Mucosa of rectum (tissue), 2 donors: ENCODE data around the gene CDC123.
"Not testable (repeated sequence)": the region's sequence is repeated elsewhere in the genome, so short reads cannot be mapped to it uniquely, and the experiment has no call there.

Experiments used
- H3K27ac ChIP-seq, 2 donors: one replicate each; pipeline ENCODE4 v1.7.0; 2013; ENCODE audit warnings: inconsistent platforms in 2 of 2, low read depth in 2 of 2, low read length in 2 of 2
- H3K27me3 ChIP-seq, 2 donors: one replicate each; pipeline ENCODE4 v1.7.0; 2013; ENCODE audit warnings: low read length in 2 of 2; ENCODE audit not compliant: control insufficient read depth in 2 of 2, insufficient read depth in 2 of 2
- H3K36me3 ChIP-seq, 2 donors: one replicate each; pipeline ENCODE4 v1.7.0; 2013; ENCODE audit warnings: low read length in 2 of 2; ENCODE audit not compliant: control insufficient read depth in 2 of 2, insufficient read depth in 2 of 2
- H3K4me1 ChIP-seq, 2 donors: one replicate each; pipeline ENCODE4 v1.7.0; 2013; ENCODE audit warnings: low read length in 2 of 2, mild to moderate bottlenecking in 1 of 2; ENCODE audit not compliant: control insufficient read depth in 2 of 2, insufficient read depth in 2 of 2
- H3K4me3 ChIP-seq, 2 donors: one replicate each; pipeline ENCODE4 v1.7.0; 2013; ENCODE audit warnings: low read length in 2 of 2
- H3K9ac ChIP-seq, 2 donors: one replicate each; pipeline ENCODE4 v1.7.0; 2013; ENCODE audit warnings: low read length in 2 of 2, low read depth in 1 of 2, mild to moderate bottlenecking in 1 of 2
- H3K9me3 ChIP-seq, 2 donors: one replicate each; pipeline ENCODE4 v1.7.0; 2013; ENCODE audit warnings: low read length in 2 of 2; ENCODE audit not compliant: control insufficient read depth in 2 of 2
- donor health status: healthy.
- donor health status: Normal muscosa, but diverticular disease.

Gene CDC123

GRCh38 chr10:12269056-12269455 lies 73.1 kb downstream of the CDC123 start:
- Histone ChIP-seq H3K4me1 (peaks cover 10 to 14% of the 10 kb centered on the region in 2 donors), H3K27me3 (no peaks in the 10 kb centered on the region), H3K9ac (no peak overlapping the region), H3K4me3 (no peak overlapping the region), H3K27ac (no peak overlapping the region), H3K36me3 (no peaks in the 10 kb centered on the region), H3K9me3 (no peaks in the 10 kb centered on the region)

DNA sequence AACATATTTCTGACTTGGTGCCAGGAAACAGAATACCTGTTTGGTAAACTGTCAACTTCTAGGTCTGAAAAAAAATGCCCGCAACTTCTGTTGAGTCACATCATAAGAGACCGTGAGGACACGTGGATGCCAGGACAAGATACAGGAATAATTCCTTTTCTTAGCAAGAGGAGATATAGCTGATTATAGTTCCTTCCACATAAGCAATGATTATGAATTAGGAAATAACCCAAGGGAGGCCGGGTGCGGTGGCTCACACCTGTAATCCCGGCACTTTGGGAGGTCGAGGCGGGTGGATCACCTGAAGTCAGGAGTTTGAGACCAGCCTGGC lies 75.2 kb downstream of the CDC123 start:
- Histone ChIP-seq H3K9me3 (no peaks in the 10 kb centered on the region), H3K4me3 (no peak overlapping the region), H3K9ac (peak overlapping the region in 1 of 2 donors; percentile 28), H3K36me3 (no peaks in the 10 kb centered on the region), H3K4me1 (peaks cover 0 to 5% of the 10 kb centered on the region in 2 donors), H3K27ac (no peak overlapping the region), H3K27me3 (no peaks in the 10 kb centered on the region)

DNA sequence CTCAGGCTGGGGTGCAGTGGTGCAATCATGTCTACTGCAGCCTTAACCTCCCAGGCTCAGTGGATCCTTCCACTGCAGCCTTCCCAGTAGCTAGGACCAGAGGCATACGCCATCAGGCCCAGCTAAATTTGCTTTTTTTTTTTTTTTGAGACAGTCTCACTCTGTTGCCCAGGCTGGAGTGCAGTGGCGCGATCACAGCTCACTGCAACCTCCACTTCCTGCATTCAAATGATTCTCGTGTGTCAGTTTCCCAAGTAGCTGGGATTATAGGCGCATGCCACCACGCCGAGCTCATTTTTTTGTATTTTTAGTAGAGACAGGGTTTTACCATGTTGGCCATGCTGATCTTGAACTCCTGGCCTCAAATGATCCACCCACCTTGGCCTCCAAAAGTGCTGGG lies 81.9 kb downstream of the CDC123 start:
- H3K9ac ChIP-seq, H3K27me3 ChIP-seq, H3K9me3 ChIP-seq, H3K4me1 ChIP-seq, H3K36me3 ChIP-seq, H3K4me3 ChIP-seq, H3K27ac ChIP-seq: not testable (repeated sequence)

DNA sequence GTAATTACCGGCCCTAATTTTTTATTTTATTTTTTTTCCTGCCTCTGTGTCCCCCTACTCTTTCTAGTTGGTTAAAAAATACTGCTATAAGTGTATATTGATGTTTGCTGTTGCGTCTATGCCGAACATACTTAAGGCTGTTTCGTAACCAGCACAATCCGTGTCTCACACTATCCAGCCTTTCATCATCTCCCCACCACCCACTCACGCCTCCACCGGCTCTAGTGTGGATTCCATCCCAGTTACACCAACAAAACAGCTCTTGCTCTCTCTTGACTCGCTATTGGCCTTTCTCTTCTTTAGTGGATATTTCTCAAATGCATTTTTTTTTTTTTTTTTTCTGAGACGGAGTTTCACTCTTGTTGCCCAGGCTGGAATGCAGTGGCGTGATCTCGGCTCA lies 83.3 kb downstream of the CDC123 start:
- Histone ChIP-seq H3K9ac (no peak overlapping the region), H3K9me3 (no peaks in the 10 kb centered on the region), H3K4me1 (no peaks in the 10 kb centered on the region), H3K36me3 (no peaks in the 10 kb centered on the region), H3K27ac (no peak overlapping the region), H3K27me3 (no peaks in the 10 kb centered on the region), H3K4me3 (no peak overlapping the region)

DNA sequence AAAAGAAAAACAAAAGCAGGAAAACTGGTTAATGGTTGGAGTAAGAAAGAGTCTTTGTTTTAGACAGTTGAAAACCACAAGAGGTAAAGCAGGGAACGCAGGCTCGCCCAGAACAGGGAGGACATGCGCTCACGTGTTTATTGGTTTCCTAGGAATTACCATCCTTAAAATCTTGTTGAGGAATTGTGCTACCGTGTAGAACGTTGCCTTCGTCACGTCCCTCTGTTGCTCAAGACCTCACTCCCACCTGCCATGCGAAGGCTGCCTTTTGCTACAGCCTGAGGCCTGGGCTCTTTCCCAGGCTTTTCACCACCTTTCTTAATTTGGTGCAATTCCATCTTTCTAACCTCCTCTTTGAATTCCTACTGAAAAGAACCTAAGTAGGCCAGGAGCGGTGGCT lies 91.8 kb downstream of the CDC123 start:
- no peak overlapping the region for H3K27ac ChIP-seq
- no peaks in the 10 kb centered on the region for H3K4me1 ChIP-seq
- H3K27me3 ChIP-seq, result no peaks in the 10 kb centered on the region
- H3K9ac ChIP-seq, result no peak overlapping the region
- no peak overlapping the region for H3K4me3 ChIP-seq
- H3K36me3 ChIP-seq, result no peaks in the 10 kb centered on the region
- no peaks in the 10 kb centered on the region for H3K9me3 ChIP-seq

- not testable (repeated sequence) for H3K4me1 ChIP-seq
Measured at GRCh38 chr10:12297784-12298183, 101.8 kb downstream of the CDC123 start.

DNA sequence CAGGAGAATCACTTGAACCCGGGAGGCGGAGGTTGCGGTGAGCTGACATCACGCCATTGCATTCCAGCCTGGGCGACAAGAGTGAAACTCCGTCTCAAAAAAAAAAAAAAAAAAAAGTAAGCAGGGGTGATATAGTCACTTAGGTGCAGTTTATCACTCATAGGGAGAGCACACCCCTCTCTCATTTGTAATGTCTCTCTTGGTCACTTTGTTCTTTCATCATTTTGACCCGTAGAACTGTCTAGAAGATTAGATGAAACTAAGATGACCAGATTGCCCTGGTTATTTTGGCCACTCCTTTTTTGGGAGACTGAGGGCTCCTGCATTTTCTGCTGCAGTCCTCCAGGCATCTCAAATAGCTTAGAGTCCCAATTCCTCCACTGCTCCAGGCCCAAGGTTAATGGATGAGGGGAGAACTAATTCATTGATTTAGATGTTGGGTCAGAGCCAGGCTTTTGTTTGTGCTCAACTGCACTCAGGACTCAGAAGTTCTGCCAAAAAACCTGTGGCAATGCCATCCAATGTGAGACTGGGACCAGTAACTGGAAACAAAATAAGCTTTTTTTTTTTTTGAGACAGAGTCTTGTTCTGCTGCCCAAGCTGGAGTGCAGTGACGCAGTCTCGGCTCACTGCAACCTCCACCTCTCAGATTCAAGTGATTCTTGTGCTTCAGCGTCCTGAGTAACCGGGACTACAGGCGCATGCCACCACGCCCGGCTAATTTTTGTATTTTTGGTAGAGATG lies 103.4 kb downstream of the CDC123 start:
- no peaks in the 10 kb centered on the region for H3K36me3 ChIP-seq

More at GRCh38 chr10:12297784-12298183, 101.8 kb downstream of the CDC123 start:
- not testable (repeated sequence) for H3K27ac ChIP-seq, H3K9ac ChIP-seq, H3K27me3 ChIP-seq, H3K36me3 ChIP-seq, H3K9me3 ChIP-seq, H3K4me3 ChIP-seq

More for the DNA sequence above, 103.4 kb downstream of the CDC123 start:
- Histone ChIP-seq H3K9me3 (no peaks in the 10 kb centered on the region), H3K4me1 (no peaks in the 10 kb centered on the region), H3K4me3 (no peak overlapping the region), H3K27ac (no peak overlapping the region), H3K27me3 (no peaks in the 10 kb centered on the region), H3K9ac (no peak overlapping the region)
